ENCODE measurements around the gene GATAD2B. TPM values are rescaled to one million over a fixed set of nuclear protein-coding genes. Genes with fewer than 3 reads are reported as not detected.

The GATAD2B gene
- total and polyA plus RNA-seq, 2 donors (not counting 3 experiments of a cell fraction or from before 2014, with no cell fraction given): 8.5 to 46.3 TPM

GRCh38 chr1:153929426-153929825, 6.7 kb upstream of the GATAD2B start:
- Histone ChIP-seq H4K20me1 (replicated peaks; ENCODE audit: control insufficient read depth, extremely low read depth, insufficient read depth, low read length) (no peaks in the 10 kb centered on the region), H3K4me2 (ENCODE audit: insufficient read depth, low read length) (no peak overlapping the region), H3K4me1 (ENCODE audit: control insufficient read depth, extremely low read depth, insufficient read depth, low read length) (peaks cover 15% of the 10 kb centered on the region), H3K9me1 (replicated peaks; ENCODE audit: control insufficient read depth, extremely low read depth, insufficient read depth, low read length) (no peaks in the 10 kb centered on the region), H3K36me3 (ENCODE audit: control insufficient read depth in 2 of 2, extremely low read depth in 1 of 2, insufficient read depth in 2 of 2, low read length in 2 of 2) (peaks cover 5 to 20% of the 10 kb centered on the region in 2 experiments), H3K27me3 (ENCODE audit: control insufficient read depth in 2 of 2, insufficient read depth in 2 of 2, low read length in 2 of 2) (no peaks in the 10 kb centered on the region), H3K79me2 (ENCODE audit: control insufficient read depth, insufficient read depth, low read length) (no peaks in the 10 kb centered on the region), H3K9ac (replicated peaks; ENCODE audit: extremely low read depth, insufficient read depth, low read length) (no peak overlapping the region), H3K9me3 (replicated peaks; ENCODE audit: control insufficient read depth, insufficient read depth, low read length) (no peaks in the 10 kb centered on the region), H2AFZ (ENCODE audit: low read depth, low read length) (no peak overlapping the region), H3K4me3 (replicated peaks in 1 of 3; ENCODE audit: insufficient read depth in 1 of 3, low read depth in 1 of 3, low read length in 3 of 3) (no peak overlapping the region), H3K27ac (ENCODE audit: insufficient read depth, low read depth, low read length) (peak overlapping the region; percentile 1)
- TF ChIP-seq, protein P1, sequence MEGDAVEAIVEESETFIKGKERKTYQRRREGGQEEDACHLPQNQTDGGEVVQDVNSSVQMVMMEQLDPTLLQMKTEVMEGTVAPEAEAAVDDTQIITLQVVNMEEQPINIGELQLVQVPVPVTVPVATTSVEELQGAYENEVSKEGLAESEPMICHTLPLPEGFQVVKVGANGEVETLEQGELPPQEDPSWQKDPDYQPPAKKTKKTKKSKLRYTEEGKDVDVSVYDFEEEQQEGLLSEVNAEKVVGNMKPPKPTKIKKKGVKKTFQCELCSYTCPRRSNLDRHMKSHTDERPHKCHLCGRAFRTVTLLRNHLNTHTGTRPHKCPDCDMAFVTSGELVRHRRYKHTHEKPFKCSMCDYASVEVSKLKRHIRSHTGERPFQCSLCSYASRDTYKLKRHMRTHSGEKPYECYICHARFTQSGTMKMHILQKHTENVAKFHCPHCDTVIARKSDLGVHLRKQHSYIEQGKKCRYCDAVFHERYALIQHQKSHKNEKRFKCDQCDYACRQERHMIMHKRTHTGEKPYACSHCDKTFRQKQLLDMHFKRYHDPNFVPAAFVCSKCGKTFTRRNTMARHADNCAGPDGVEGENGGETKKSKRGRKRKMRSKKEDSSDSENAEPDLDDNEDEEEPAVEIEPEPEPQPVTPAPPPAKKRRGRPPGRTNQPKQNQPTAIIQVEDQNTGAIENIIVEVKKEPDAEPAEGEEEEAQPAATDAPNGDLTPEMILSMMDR (IDR thresholded peaks at IDR 0.05; ENCODE audit: extremely low read depth in 1 of 2, insufficient read depth in 1 of 2, low read depth in 1 of 2, low read length in 2 of 2): no peak
- TF ChIP-seq, protein P2, sequence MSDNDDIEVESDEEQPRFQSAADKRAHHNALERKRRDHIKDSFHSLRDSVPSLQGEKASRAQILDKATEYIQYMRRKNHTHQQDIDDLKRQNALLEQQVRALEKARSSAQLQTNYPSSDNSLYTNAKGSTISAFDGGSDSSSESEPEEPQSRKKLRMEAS (IDR thresholded peaks at IDR 0.05; ENCODE audit: insufficient read depth, insufficient read length): no peak
- TF ChIP-seq JUN (IDR thresholded peaks at IDR 0.05; ENCODE audit: borderline replicate concordance, insufficient read depth, insufficient read length, low read depth) (no peak), EZH2 (IDR thresholded peaks at IDR 0.05; ENCODE audit: borderline replicate concordance, low read depth, low read length, severe bottlenecking) (no peak), POLR2A (IDR thresholded peaks at IDR 0.05; ENCODE audit: low read depth, low read length) (no peak), GATA2 (IDR thresholded peaks at IDR 0.05; ENCODE audit: insufficient read depth, insufficient read length, low read depth, low read length) (no peak), MYC (IDR thresholded peaks at IDR 0.05; ENCODE audit: low read depth, low read length) (no peak), POLR2AphosphoS5 (IDR thresholded peaks at IDR 0.05; ENCODE audit: insufficient read depth, low read depth, low read length) (no peak), FOS (IDR thresholded peaks at IDR 0.05; ENCODE audit: borderline replicate concordance, insufficient read depth, low read length) (no peak)
- no TSS peak for BruUV-seq (replicated peaks)
- ChIA-PET POLR2A (no interaction called here), CTCF (interaction anchor here (0.9 to 5.1 kb wide), 8 partner anchors 10 to 132 kb away, joined by 3 to 34 read pairs (median 6); partner anchors contain the start of genes CREB3L4, DENND4B and JTB)
- DNase-seq (ENCODE audit: low read depth, low spot score) (no peak), FAIRE-seq (peak; percentile 49)
- intact Hi-C loops (cut with micrococcal nuclease): loop anchor here (1.0 kb wide), 1 partner anchor 34 kb away; the partner anchor contains the start of gene SLC39A1
- dilution Hi-C loops (cut with MboI; ENCODE audit: extremely low pct_ligation_motif_present, low sequenced_read_pairs): no loop called here

All from endothelial cell of umbilical vein (primary cell).